GM10248 (cell line): Measurements from ENCODE around the gene ACMSD.

Experiments
- CTCF ChIA-PET: fragments of 300-600 bp; sonication (Branson Sonifier 250); formaldehyde crosslinking; extraction: SDS; loops from one replicate; lab custom pipeline; 2021; ENCODE audit warnings: antibody characterized with exemption; lab: Yijun Ruan, JAX
- POLR2A ChIA-PET: fragments of 350-650 bp; sonication (Branson Sonifier 250); formaldehyde crosslinking; extraction: SDS; loops from one replicate; lab custom pipeline; 2020; ENCODE audit warnings: antibody characterized with exemption; lab: Yijun Ruan, JAX
- DNase-seq: peaks from one replicate; pipeline ENCODE4 v3.0.0; 2012; ENCODE audit errors: extremely low spot score
- TF ChIP-seq, protein P1 (sequence below): IDR thresholded peaks from 2 replicates; pipeline ENCODE4 v1.5.1; 2012; ENCODE audit warnings: mild to moderate bottlenecking, low read depth; ENCODE audit errors: extremely low read depth, missing control alignments, control extremely low read depth

Gene ACMSD

DNA sequence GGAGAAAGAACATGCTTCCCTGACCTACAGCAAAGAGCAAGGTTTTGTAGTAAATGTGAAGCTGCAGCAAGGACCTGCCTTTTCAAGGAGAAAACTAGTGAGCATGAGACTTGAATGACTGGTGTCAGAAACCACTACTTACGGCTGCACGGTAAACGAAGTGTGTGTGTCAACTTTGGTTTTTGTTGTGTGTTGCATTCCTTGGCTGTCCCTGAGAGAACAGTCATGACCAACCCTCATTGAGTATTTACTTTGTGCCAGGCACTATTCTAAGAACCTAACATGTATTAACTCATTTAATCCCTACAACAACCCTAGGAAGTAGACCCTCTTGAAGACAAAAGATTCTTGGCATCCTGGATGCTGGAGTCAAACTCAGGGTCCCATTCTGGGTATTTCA is 22.8 kb downstream of the ACMSD start:
- TF ChIP-seq, protein P1, sequence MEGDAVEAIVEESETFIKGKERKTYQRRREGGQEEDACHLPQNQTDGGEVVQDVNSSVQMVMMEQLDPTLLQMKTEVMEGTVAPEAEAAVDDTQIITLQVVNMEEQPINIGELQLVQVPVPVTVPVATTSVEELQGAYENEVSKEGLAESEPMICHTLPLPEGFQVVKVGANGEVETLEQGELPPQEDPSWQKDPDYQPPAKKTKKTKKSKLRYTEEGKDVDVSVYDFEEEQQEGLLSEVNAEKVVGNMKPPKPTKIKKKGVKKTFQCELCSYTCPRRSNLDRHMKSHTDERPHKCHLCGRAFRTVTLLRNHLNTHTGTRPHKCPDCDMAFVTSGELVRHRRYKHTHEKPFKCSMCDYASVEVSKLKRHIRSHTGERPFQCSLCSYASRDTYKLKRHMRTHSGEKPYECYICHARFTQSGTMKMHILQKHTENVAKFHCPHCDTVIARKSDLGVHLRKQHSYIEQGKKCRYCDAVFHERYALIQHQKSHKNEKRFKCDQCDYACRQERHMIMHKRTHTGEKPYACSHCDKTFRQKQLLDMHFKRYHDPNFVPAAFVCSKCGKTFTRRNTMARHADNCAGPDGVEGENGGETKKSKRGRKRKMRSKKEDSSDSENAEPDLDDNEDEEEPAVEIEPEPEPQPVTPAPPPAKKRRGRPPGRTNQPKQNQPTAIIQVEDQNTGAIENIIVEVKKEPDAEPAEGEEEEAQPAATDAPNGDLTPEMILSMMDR = no peak
- CTCF ChIA-PET = interaction anchor here (1.4 kb wide), 1 partner anchor 16 kb away, joined by 4 read pairs; no protein-coding TSS in a partner anchor
- POLR2A ChIA-PET = no interaction called here

DNA sequence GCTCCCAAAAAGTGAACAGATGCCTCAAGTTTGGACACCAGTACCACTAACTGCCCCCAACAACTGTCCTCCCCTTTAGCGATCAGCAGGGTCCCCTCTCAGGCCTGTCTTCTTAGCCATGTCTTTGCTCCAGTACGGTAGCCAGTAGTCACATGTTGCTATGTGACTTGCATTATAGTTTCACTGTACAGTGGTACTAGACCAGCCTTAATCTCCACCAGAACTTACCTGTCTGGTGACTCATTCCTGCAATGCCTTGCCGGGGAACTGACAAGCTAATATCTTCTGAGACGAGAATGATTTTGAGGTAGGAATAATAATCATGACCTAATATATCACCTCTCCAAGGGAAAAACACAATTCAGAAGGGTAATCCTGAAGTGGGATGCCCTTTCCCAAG is 23.7 kb downstream of the ACMSD start:
- TF ChIP-seq, protein P1 = no peak
- DNase-seq = no peak
- POLR2A ChIA-PET = no interaction called here
- CTCF ChIA-PET = interaction anchor here (1.4 kb wide), 1 partner anchor 17 kb away, joined by 4 read pairs; no protein-coding TSS in a partner anchor

More for the DNA sequence above, 22.8 kb downstream of the ACMSD start:
- no peak for DNase-seq

DNA sequence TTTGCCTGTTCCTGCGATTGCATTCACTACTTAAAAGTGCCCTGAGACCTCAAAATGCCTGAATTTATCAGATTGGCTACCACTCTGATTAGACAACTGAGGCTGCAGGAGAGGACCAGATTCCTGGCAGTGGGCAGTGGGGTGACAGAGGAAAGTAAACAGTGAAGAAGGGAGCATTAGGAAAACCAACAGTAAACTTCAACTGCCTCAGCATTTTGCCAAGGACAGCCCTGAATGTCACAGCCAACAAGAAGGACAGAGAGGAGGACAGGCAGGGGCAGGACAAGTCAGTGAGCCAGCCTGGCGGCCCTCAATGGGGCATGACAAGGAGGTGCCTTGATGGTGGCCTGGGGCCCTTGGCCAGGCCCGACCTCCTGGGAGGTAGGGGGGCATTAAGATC is 24.3 kb downstream of the ACMSD start:
- TF ChIP-seq, protein P1 = no peak
- POLR2A ChIA-PET = no interaction called here
- CTCF ChIA-PET = no interaction called here
- no peak for DNase-seq

DNA sequence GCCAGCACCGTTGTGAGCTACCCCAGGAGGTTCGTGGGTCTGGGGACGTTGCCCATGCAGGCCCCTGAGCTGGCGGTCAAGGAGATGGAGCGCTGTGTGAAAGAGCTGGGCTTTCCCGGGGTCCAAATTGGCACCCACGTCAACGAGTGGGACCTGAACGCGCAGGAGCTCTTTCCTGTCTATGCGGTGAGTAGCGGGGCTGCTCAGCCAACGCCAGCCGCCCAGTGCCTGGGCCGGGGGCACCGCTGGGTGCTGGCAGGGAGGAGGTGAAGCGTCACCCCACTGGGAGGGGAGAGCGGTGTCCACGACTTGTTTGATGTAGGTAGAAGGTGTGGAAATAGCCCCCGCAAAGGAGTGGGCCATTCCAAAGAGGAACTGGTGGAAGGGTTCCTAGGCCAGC is 25.0 kb downstream of the ACMSD start:
- POLR2A ChIA-PET = no interaction called here

DNA sequence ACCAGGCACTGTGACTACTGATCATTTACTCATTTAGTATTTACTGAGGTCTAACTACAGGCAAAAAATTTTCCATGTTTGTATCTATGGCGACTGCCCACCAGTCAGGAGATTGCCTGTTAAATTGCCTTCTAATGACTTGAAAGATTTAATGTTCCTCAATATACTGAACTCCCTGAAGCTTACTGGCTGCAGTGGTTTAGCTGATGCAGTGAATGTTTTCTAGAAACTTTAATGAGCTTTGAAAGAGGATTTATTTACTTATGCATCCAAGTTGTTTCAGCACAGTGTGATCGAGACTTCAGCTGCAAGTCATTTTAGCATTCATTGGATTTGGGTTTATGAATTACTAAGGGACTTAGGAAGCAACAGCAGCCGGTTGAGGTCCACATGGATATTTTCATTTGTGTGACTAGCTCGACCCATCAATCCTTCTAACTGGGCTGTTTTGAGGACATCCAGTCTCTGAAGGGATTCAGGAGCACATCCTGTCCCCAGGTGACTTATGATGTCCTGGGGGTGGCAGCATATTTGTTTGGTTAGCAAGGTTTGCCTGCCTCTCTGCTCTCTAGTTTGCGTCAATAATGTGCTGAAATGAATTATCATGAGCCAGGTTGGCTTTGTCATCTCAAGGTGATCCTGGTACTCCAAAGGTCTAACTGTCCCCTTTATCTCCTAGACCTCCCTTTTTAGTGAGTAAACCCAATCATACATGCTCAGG is 26.8 kb downstream of the ACMSD start:
- ChIA-PET POLR2A (no interaction called here), CTCF (interaction anchor here (0.8 kb wide), 1 partner anchor 28 kb away, joined by 3 read pairs; no protein-coding TSS in a partner anchor)
- TF ChIP-seq, protein P1 = no peak
- DNase-seq = no peak

More for the DNA sequence above, 25.0 kb downstream of the ACMSD start:
- TF ChIP-seq, protein P1 = no peak
- CTCF ChIA-PET = no interaction called here
- no peak for DNase-seq

DNA sequence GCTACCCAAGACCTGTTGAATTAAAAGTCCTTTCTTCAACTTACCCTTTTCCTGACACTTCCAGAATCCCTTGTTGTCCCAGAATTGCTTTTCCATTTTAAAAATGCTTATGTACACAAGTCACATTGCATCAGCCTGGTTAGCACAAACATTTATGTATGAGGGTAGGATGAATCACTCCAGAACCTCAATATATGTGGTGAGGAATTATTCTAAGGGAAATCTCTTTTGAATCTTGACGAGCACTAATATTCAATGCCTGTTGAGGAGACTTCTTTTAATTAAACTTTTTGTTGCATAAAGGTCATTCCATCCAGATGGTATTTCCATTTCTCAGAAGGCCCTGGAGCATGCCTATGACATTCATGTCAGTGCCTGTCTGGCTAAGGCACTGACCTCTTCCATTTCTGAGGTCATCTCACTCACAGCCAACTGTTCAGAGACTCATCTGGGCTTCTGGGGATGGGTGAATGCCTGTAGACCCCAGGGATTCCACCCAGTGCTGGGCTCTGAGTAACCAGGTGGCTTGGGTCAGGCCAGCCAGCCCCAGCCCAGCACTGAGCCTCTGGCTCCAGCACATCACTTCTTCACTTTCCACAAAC is 28.2 kb downstream of the ACMSD start:
- DNase-seq = no peak
- TF ChIP-seq, protein P1 = no peak
- ChIA-PET POLR2A (no interaction called here), CTCF (interaction anchor here (1.7 kb wide), 1 partner anchor 10 kb away, joined by 6 read pairs; no protein-coding TSS in a partner anchor)
